ENCODE measurements around the gene CXorf49.
"Not testable (repeated sequence)": the region's sequence is repeated elsewhere in the genome, so short reads cannot be mapped to it uniquely, and the experiment has no call there.

CXorf49 gene

GRCh38 chrX:71718185-71718584 is at the start of gene CXorf49:
CXorf49 (minus strand) TSS chrX:71718285; CDS start chrX:71718151, 134 bp downstream.
- DNase-seq: not testable (repeated sequence)

DNA sequence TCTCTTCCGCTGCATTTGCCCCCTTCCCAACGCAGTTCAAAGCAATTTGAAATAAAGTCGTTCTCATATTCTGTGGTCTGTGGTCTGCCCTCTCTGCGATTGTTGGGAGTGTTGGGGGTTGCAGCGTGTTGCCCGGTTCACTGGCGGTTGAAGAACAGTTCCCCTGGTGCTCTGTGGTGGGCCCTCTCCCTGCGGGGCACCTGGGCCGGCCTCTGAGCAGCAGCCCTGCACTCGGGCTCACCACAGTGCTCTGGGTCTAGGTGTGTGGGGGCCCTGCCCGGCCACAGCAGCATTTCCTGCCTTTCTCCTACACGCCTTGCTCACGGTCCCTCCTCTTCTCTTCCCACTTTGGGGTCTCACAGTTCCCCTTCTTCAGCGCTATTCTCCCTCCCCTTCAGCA is 49.0 kb upstream of the CXorf49 start:
- not testable (repeated sequence) for DNase-seq

DNA sequence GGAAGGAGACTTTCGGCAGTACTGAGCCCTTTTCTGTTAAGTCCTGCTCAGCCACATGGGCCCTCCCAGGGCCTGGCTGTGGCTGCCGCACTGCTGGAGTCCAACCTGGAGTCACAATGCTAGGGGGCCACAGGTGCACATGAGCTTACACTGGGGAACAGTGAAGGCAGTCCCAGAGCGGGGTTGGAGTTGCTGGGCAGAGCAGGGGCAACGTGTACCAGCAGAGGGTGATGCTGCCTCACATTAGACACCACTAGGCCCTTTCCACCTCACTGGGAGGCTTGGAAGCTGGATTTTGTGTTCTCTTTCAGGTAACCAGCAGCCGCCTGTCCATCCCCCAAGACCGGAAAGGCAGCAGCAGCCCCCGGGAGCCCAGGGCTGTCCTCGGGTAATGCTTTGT is 47.5 kb upstream of the CXorf49 start:
- DNase-seq: not testable (repeated sequence)

DNA sequence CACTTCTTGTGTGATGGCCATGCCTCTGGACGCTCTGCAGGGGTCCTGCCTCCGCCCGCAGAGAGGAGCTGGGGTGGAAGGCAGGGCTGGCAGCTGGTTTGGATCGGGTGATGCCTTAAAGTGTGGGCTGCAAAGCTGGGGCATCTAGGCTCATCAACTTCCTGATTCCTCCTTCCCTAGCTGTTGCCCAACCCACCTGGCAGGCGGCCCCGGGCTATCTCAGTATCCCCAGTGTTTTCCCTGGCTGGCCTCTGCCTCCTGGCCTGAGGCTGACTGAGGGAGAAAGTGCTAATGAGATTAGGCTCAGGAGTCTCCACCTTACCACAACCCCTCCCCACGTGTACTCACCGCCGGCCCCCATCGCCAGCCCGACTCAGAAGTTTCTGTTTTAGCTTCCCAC is 46.7 kb upstream of the CXorf49 start:
- DNase-seq: not testable (repeated sequence)

DNA sequence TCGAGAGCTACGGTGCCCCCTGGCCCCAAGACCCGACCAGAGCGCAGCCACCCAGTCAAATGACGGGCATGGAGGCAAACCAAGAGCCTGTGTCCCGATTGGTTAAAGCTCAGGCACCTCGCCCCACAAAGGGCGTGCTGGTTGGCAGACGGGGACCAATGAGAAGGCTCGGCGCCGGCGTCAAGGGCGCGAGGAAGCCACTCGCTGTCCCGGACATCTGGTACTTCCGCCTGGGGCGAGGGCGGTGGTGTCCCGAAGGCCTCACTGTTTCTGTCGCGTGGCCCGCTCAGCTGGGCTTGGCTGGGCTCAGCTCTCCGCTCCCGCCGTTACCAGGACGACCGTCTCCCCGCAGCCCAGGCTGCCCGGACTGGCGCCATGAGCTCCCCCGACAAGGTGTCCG is 45.0 kb upstream of the CXorf49 start, which contains the start of gene CXorf49B:
Gene CXorf49B (plus strand): TSS at position 301 of the 400 bp plus-strand sequence. CDS start 75 bp downstream, at position 376.
- not testable (repeated sequence) for DNase-seq

DNA sequence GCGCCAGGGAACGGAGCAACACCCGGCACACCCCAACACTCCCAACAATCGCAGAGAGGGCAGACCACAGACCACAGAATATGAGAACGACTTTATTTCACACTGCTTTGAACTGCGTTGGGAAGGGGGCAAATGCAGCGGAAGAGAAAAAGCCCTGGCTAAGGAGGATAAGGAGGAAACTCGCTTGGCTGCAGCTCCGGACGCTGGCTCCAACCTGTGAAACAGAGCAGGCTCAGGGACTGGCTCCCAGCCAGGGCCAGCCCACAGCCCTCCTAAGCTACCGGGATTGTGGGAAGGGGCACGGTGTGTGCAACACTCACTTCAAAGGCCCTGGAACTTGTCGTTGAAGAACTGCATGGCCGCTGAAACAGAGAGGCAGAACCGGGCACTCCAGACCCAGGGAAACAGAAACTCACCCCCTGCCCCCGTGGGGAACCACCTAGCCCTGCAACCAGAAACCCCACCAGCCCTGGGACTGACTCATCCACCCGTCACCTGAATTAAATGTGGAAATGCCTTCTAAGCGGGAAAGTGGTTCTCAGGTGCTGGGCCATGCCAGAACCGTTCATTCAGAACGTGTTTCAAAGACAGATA is 42.7 kb upstream of the CXorf49 start:
- not testable (repeated sequence) for DNase-seq

DNA sequence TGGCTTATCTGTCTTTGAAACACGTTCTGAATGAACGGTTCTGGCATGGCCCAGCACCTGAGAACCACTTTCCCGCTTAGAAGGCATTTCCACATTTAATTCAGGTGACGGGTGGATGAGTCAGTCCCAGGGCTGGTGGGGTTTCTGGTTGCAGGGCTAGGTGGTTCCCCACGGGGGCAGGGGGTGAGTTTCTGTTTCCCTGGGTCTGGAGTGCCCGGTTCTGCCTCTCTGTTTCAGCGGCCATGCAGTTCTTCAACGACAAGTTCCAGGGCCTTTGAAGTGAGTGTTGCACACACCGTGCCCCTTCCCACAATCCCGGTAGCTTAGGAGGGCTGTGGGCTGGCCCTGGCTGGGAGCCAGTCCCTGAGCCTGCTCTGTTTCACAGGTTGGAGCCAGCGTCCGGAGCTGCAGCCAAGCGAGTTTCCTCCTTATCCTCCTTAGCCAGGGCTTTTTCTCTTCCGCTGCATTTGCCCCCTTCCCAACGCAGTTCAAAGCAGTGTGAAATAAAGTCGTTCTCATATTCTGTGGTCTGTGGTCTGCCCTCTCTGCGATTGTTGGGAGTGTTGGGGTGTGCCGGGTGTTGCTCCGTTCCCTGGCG is 2.3 kb upstream of the CXorf49 start:
- not testable (repeated sequence) for DNase-seq

DNA sequence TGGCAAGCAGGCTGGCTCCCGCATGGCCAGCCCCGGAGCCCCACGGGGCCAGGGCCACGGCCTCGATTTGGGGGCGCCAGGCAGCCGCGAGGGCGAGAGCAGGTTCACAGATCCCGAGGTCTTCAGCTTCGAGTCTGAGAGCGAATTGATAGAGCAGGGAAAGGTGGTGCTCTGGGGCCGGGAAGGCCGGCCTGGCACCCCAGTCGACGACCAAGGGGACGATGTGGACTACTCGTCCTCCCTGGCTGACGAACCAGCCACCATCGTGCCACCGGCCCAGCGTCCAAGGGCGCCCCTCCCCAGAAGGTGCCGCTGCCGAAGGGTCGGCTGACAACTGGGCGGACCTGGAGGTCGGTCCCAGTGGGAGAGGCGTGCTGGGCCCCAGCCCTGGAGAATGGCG is 1.1 kb upstream of the CXorf49 start:
- not testable (repeated sequence) for DNase-seq

DNA sequence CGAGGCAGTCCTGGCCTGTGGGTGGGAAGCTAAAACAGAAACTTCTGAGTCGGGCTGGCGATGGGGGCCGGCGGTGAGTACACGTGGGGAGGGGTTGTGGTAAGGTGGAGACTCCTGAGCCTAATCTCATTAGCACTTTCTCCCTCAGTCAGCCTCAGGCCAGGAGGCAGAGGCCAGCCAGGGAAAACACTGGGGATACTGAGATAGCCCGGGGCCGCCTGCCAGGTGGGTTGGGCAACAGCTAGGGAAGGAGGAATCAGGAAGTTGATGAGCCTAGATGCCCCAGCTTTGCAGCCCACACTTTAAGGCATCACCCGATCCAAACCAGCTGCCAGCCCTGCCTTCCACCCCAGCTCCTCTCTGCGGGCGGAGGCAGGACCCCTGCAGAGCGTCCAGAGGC is 1.8 kb downstream of the CXorf49 start:
- not testable (repeated sequence) for DNase-seq

DNA sequence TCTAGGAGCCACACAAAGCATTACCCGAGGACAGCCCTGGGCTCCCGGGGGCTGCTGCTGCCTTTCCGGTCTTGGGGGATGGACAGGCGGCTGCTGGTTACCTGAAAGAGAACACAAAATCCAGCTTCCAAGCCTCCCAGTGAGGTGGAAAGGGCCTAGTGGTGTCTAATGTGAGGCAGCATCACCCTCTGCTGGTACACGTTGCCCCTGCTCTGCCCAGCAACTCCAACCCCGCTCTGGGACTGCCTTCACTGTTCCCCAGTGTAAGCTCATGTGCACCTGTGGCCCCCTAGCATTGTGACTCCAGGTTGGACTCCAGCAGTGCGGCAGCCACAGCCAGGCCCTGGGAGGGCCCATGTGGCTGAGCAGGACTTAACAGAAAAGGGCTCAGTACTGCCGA is 2.5 kb downstream of the CXorf49 start:
- not testable (repeated sequence) for DNase-seq

DNA sequence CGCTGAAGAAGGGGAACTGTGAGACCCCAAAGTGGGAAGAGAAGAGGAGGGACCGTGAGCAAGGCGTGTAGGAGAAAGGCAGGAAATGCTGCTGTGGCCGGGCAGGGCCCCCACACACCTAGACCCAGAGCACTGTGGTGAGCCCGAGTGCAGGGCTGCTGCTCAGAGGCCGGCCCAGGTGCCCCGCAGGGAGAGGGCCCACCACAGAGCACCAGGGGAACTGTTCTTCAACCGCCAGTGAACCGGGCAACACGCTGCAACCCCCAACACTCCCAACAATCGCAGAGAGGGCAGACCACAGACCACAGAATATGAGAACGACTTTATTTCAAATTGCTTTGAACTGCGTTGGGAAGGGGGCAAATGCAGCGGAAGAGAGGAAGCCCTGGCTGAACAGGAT is 4.0 kb downstream of the CXorf49 start:
- DNase-seq: not testable (repeated sequence)

DNA sequence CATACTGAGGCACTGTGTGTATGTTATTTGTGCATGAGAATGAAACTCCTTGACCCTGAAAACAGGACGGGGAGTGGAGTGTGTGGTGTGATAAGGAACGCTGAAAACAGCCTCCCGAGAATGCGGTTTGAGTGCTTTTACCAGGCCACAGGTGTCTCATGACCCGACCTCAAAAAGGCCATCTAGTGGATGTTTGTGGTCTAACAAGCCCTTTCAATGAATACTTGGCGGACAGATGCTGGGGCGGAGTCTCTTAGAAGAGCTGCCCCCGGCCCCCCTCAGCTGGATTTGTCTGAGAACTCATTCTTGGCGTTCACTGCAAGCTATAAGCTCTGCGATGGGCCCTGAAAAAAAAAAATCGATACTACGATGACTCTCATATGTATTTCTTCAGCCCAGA is 15.2 kb downstream of the CXorf49 start:
- not testable (repeated sequence) for DNase-seq

DNA sequence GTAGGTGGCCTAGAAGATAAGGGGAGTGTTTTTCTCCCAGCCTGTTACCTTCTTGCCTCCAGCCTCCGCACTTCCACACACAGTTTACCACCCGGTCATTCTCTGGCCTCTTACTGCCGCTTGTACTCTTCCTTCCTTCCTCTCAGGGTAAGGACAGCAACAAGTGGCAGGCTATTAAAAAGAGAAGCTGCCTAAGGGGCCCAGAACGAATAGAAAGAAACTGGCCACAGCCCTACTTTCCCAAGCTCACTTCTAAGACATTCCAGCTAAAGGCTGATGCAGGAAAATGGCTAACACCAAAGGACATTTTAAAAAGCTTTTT is 19.1 kb downstream of the CXorf49 start:
- not testable (repeated sequence) for DNase-seq

GRCh38 chrX:71698299-71699022 is 19.6 kb downstream of the CXorf49 start:
- DNase-seq: not testable (repeated sequence)

GRCh38 chrX:71697466-71698298 is 20.4 kb downstream of the CXorf49 start:
- DNase-seq: not testable (repeated sequence)

- DNase-seq: not testable (repeated sequence)
Observed at GRCh38 chrX:71696641-71697465, 21.2 kb downstream of the CXorf49 start.

DNA sequence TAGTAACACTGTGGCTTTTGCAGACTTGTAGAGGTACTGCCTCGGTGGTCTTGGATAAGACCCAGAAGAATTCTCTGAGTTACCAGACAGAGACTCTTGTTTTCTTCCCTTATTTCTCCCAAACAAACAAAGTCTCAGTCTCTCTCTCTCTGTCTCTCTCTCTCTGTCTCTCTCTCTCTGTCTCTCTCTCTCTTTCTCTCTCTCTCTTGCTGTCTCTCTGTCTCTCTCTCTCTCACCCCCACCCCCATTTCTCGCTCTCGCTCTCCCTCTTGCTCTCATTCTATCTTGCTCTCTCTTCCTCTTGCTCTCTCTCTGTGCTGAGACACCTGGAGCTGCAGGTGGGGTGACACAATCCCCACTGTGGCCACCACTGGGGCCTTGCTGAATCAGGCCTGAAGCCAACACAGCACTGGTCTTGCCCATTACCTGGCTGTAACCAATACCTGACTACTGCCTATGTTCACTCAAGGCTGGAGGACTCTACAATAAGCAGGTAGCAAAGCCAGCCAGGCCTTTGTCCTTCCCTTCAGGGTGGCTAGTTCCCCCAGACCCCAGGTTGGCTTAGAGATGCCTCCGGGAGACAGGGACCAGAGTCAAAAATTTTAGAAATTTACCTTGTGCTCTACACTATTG is 38.4 kb downstream of the CXorf49 start:
- DNase-seq: no peak

- not testable (repeated sequence) for DNase-seq
Observed at GRCh38 chrX:71677195-71677594, 40.9 kb downstream of the CXorf49 start.

- DNase-seq: not testable (repeated sequence)
Observed at GRCh38 chrX:71676068-71676795, 41.9 kb downstream of the CXorf49 start.

GRCh38 chrX:71675636-71676035 is 42.4 kb downstream of the CXorf49 start:
- not testable (repeated sequence) for DNase-seq

DNA sequence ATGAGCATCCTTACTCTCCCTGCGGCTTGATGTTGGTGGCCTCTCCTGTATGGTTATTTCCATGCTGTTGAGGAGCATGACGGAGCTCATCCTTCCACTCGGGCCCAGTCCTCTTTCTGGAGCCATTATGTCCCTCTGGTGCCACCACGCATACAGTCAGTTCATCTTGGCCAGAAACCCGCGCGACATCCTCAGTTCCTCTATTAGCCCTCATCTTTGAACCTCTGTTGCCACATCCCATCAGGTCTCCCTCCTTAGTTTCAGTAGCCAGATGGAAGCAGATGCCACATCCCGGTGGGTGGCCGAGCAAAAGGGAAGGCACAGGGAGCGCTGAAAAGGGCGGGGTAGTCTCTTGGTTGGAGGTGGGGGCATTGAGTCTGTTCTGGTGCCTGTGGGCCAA is 46.1 kb downstream of the CXorf49 start:
- DNase-seq: no peak

All from activated T-cell treated with anti-CD3 and anti-CD28 coated beads for 4 hours (primary cell).